Activated T-helper 1 cell treated with Interleukin-2 at 50 U/mL for 16 hours (primary cell): ENCODE results near the gene ZRANB2.

ENCODE experiments used
- DNase-seq: peaks from one replicate; pipeline ENCODE4 v3.0.0-alpha.2; 2020; ENCODE audit warnings: low read depth

ZRANB2 gene

DNA sequence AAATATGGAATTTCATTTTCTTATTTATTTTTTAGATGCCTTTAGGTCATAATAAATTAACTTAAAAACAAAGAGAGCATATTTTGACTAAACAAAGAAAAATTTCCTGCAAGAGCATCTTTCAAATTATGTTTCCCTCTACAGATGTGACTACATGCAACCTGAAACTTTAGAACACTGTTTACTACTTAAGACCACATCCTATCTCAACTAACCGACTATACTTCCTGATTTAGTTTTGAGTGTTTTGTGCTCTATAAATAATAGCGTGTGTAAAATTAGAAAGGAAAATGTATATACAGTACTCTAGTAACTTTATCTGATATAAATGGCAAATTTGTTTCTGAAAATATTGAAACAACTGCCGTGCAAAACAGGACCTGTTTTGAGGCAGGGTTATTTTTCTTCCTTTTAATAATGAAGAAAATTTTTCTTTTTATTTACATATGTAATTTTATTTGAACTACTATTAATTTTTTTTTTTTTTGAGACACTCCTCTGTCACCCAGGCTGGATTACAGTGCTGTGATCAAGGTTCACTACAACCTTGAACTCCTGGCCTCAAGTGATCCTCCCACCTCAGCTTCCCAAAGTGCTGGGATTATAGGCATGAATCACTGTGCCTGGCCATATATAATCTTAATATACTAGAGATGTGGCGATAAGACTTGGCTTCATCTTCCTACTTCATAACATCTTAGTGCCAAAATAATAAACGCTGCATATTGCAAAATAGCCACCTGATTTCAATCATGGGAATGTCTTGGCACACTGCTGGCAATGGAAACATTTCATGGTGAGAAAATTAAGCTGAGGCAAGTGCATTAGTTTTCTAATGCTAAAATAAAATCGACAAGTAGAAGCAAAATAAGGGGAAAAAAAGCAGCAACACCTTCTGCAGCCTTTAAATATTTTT is 12.3 kb downstream of the ZRANB2 start:
- no peak for DNase-seq

DNA sequence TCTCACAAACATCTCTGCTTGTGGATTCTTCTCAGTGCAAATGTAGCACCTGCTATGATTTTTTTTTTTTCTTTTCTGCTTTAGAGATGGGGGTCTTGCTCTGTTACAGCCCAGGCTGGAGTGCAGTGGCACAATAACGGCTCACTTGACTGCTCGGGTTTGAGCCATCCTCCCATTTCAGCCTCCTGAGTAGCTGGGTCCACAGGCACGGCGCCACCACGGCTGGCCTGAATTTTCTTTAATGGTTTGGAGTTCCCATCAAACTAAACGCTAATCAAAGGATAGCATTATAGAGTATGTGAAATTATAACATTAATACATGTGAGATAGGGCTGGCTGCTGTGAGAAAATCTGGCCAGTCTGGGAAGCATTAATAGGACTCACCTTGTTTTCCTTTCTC is 26.0 kb downstream of the ZRANB2 start:
- no peak for DNase-seq

DNA sequence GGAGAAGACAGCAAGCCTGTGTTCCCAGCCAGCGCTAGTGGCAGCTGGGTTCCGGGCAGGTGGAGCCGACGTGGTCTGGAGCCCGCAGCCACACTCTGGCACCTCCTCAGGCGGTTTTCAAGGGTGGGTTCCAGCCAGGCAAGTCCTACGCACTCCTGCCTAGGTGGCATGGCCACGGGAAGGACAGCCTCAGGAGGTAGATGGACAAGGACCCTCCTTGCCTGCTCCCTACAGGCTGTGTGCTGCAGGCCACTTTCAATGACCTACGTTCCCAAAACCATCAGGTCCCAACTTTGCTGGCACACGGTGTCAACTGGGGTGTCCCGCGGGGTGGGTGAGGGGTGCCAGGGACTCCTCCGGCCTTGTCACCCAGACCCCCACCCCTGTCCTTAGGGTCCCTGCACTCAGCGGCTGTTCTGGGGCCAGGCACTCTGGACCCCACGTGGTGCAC is 26.5 kb downstream of the ZRANB2 start:
- no peak for DNase-seq

DNA sequence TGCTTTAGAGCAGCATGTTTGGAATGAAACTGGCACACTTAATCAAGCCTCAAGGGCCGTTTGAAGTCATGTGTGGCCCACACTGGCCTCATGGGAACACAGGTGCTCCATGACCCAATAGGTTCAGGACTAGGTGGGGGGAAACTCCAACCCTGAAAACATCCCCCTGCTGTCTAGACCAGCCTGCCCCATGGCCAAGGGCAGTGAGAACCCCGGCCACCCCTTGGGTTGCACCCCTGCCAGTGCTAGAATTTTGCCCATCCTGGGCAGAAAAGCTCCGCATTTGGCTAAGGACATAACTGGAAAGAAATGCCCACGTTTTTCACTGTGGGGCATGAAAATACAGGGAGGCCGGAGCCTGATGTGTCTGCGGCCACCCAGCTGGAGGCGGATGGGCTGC is 27.1 kb downstream of the ZRANB2 start:
- DNase-seq = no peak

DNA sequence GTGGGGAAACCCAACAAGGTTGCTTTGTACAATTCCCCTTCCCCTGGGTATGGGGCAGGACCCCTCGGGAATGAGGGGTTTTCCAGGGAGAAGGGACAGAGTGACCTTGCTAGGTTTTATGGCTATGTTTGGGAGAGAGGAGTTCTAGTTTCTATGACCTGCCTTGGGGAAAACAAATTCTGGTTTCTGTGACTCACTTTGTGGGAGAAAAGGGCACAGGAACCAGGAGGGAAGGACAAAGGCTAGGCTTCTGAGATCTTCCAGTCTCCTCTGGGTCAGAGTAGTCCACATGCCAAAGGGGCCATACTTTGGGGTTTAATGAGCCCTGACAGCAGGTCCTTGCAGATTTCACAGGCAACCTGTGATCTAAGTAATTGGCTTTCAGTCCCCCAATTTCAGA is 27.7 kb downstream of the ZRANB2 start:
- no peak for DNase-seq

DNA sequence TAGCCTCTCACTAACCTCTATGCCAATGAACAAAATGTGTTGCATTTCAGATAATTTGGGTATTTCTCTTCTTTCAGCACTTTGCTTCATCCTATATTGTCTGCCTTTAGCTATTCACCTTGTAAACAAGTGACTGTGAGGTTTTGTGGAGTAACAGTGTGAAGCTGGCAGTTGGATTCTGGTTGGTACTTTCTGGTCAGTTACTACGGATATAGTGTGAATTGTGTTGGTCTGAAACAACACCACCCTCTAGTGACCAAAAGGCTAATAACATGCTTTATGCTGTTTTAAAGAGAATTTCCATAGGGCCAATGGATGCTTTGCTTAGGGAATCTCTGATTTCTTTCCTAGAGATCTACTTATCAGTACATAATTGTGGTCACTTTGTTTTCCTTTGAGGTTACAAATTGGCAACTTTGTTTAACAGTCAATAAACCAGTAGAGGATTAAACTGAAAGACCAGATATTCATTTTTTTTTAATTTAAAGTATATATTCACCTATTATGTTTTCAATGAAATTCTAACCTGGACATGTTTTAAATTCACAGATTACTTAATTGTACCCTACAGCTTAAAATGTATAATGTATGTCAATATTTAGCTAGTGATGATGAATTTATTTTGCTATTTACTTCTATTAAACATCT is 30.8 kb downstream of the ZRANB2 start:
- no peak for DNase-seq

DNA sequence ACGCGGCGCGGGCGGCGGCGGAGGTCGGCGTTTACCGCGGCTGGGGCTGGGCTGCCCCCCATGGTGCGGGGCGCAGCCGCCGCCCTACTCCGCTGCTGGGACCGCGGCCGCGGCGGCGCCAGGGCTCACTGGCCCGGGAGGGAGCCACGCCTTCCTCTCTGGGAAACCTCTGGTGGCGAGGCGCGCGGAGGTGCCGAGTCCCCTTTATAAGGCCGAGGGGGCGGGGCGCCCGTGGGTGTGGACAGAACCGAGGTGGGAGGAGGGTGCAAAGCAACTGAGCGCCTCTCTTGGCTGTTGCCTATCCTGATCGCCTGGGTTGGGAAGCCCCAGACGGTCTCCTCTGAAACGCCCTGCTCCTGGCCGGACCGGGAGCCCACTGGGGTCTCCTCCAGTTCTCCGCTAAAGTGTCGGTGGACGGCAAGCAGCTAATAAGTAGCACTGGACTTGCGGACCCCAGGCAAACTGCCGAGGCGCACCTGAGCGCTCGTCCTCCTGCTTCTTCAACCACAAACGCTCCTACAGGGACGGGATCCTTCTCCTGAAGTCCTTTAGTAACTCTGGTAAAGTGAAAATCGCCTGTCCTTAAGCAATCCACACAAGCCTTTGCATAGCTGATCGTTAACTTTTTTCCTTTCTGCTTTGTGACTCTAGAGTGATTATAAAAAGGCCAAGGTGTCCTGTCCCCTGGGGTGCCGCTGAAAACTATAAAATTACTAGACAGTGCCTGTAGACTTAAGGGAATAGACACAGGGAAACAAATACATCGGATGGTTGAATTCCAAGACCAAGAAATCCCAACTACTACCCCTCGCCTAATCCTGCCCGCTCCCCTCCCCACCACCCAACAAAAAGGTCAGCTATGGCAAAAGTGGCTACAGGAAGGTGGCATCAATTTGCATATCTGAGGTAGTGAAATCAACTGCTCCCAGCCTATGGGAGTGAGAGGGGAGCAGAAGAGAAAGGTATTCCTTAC is 32.9 kb downstream of the ZRANB2 start, which contains the start of gene PTGER3:
TSS of gene PTGER3 (minus strand) at position 182 of the 973 bp plus-strand sequence. CDS start 239 bp downstream, outside the sequence.
- no peak for DNase-seq

DNA sequence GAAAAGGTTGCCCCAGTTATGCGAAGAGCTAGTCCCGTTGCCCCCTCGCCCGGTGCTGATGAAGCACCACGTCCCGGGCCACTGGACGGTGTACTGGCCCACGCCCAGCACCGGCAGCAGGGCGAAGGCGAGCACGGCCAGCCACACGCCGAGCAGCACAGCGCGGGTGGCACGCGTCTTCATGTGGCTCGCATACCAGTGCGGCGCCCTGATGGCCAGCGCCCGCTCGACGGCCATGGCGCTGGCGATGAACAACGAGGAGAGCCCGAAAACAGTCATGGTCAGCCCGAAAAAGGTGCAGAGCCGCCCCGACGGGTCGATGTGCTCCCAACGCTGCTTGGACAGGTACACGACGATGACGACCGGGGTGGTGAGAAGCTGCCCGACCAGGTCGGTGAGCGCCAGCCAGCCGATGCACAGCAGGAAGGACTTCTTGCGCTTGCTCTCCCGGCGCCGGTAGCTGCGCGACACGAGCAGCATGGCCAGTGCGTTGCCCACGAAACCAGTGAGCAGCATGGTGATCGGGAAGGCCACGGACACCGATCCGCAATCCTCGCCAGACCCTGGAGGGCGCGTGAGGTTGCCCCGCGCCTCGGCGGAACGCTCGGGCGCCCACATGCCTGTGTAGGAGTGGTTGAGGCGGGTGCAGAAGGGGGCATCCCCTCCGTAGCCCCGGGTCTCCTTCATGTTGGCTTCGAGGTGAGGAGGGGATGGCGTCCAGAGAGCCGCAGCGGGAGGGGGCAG is 33.8 kb downstream of the ZRANB2 start:
- DNase-seq = no peak

DNA sequence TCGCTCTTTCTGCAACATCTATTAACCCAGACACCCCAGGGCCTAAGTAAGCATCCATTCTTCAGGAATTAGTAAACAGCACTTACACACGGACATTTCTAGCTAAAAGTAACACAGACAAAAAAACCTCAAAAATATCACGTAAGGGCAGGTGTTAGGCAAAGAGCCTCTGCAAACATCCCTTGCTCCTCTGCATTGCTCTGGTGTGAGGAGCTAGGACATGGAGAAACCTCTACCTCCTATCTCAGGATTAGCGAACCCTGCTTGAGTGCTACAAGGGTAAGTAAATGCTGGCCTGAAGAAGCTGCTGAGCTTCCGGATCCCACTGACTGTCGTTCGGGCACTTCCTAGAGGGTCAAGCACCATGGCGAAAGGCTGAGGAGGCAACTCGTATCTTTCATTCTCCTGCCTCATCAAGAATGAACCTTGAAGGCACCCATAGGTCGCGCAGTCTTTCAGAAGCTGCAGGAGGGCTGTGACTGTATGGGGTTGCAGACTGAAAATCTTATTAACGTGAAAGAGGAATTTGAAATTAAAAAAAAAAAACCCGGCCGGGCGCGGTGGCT is 35.3 kb downstream of the ZRANB2 start:
- DNase-seq = no peak

DNA sequence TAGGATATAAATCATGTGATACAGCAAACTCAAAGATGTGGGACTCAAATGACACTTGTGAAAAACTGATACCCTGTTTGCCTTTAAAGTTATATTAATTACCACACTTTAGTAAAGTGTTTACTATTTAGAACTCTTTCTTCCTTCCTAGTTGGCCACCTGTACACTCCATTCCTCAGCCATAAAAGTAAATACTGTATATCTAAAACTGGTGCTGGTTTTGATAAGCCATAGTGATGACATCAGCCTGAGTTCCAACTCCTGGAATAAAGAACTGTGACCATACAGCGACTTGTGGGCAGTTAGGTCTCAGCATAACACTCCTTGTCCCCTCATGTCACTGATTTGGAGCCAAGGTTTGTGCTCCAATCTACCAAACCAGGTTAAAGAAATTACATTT is 36.0 kb downstream of the ZRANB2 start:
- no peak for DNase-seq

DNA sequence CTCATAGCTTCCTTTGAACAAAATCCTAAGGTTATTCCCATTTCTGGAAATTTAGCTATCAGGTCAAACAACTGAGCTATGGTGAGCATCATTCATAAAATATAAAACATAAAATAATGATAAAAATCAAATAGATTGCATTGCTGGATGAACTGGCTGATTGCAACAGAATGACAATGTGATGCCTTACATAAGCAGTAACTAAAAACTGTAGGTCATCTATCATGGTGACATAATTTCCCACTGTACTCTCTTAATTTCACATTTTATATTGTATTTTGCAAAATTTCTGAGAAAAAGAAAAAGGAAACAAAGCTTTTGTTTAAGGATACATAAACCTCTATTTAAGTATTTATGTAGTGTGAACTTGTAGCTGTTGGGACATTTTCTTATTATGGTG is 37.8 kb downstream of the ZRANB2 start:
- DNase-seq = no peak

DNA sequence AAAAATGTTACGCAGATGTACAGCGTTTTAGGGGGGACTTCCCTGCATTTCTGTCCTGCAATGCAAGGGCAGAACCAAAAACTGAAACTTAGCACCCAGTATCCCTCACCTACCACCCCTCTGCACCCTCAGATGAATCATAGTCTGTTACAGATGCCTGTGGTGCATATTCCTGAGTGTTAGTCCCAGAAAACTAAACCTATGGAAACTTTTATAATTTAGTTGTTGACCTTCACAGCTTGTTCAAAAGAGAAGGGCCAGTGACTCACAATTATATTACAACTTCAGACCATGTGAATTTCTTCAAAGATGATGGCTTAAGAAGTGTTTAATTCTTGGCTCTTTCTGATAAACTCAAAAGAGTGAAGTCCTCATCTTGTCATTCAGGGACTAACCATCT is 39.0 kb downstream of the ZRANB2 start:
- no peak for DNase-seq

DNA sequence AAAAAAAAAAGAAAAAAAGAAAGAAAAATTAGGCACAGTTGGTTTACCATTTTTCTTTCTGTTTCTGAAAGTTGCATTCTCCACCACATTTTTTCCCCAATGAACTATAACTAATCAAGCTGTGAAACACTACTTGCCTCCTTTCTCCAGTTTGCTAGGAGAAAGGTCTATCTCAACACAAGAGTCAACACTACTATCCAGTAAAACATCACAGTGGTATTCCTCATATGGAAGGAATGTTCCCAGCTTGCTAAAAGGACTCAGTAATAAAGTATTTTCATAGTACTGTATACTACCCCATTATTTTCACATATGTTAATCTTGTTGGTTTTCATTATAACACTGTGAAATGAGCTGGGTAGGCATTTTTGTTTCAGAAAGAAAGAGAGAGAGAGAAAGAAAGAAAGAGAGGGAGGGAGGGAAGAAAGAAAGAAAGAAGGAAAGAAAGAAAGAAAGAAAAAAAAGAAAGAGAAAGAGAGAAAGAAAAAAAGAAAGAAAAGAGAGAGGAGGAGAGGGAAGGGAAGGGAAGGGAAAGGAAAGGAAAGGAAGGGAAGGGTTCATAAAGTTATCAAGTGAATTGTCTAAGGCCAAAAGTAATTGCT is 41.1 kb downstream of the ZRANB2 start:
- DNase-seq = no peak

DNA sequence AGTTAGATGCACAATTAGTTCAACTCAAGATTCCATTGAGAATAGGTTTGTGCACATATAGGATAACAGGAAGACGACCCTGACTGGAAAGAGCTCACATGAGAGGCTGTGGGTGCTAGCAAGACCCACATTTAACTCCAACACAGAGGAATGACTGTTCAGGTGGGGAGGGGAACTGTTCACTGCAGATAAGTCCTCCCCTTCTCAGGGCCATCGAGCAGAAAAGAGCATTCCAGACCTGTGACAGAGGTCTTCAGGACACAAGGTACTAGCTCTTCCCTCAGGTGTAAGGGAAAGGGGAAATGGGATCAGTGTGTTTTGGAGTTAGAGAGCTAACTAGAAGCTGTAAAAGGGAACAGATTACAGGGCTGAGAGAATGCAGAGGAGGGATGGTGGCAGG is 41.9 kb downstream of the ZRANB2 start:
- no peak for DNase-seq

DNA sequence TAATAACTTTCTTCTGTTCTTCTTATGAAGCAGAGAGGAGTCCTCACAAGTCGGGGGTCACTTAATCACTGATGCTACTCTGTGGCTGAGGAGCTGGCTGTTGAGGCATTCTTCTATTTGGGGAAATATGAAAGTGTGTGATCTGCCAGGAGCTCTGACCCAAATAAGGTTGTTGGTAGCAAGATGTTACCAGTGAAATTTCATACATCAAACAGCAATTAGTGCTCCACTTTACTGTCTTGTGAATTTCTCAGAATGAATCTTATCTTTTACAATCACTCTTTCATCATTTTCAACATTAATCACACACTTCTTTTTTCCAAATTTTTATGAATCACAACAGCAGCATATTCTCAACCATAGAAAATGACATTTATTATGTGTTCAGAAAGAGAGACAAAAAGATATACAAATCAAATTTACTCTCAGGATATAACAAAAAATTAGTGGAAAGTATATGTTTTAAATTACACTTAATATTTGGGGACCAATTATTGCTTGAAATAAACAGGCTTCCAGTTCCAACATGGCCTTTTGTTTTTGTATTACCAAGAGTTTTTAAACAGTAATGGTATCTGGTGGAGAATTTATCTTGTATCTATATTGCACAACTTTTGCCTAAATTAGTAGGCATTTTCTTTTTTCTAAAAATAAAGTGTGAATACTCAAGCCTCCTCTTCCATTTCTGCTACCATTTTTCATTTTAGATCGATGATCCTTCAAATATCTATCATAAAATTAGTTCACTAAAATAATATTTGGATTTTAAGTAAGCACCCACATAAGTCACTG is 42.8 kb downstream of the ZRANB2 start:
- DNase-seq = no peak

DNA sequence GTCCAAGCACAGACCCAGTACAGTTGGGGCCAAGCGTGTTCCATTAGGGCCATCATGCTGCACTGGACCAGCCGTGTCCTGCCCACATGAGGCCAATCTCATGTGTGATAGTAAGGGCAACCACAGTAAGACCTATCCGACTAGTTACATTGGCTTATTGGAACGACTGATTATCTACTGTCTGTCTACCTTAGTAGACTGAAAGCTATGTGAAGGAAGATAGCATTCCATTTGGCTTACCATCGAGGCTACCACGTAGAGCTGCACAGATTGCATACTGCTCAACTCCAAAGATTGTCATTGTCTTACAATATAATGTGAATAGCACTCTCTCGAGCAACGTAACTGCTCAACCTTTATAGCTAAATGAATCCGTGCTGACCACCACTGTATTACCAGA is 43.8 kb downstream of the ZRANB2 start:
- no peak for DNase-seq

DNA sequence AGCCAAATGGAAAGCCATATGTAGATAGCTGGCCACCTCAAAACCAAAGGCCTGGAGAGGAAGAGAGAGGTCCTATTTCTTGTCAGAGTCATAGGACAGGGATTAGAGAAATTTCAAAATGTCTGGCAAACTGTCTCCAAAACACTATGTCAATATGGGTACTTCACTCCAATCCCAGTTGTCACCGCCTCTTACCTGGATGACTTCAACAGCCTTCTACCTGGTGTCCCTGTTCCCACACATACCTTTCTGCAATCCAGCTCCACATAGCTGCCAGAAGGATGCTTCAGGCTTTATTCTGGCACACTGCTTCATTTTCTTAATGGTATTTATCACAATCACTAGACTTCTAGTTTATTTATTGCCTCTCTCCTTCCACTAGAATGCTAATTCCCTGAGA is 47.7 kb downstream of the ZRANB2 start:
- DNase-seq = no peak

DNA sequence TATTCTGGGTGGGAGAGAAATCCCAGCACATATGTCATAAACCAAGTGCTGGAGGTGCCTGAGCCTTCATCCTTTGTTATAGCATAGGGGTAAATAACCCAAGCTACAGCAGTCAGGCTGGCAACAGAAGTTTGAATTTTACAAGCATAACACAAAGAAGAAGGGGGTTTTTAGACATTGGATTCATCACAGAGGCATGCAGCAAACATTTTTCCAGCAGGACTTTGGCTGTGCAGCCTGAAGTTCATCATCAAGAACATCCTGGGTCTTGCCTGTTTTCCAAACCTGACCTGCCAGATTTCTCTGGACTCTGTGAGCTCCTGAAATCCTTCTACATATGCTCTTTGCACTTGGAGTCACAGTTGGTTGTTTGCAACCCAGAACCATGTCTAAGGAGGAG is 49.4 kb downstream of the ZRANB2 start:
- DNase-seq = no peak

DNA sequence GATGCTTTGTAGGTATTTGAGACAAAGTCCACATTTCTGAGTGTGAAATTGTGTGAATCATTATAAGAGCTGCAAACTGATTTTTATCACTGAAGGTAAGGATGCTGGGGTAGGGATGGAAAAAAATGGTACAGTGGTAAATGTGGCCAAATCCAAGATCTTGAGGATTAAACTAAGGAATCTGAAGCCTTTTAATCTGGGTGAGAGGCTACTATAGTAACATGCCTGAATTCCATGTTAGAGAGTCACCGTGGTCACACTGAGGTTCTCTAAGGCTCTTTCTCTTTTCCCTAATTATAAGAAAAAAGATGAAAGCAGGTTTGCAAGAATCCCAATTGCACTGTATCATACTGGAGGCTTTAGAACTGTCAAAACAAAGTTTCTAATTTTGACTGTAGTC is 50.8 kb downstream of the ZRANB2 start:
- DNase-seq = no peak

DNA sequence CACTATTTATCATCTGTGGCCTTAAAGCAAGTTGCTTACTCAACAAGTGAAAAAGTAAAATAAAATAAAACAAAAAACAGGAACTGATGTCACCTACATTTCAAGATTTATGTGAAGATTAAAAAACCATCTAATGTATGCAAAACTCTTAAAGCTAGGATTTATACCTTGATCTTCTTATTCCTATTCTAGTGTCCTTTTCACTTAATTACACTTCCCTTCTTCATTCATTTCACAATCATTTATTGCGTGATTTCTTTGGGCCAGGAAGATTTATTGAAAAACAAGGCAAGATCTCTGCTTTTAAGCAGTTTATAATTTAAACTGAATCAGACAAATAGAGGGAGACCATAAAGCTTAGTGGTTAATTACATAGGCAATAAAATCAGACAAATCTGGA is 51.9 kb downstream of the ZRANB2 start:
- DNase-seq = no peak
